GM12878 (cell line): ENCODE data around the gene THOC5. TPM values are rescaled to one million over a fixed set of nuclear protein-coding genes. Genes with fewer than 3 reads are reported as not detected.

Source experiments
- ATAC-seq: fragments of 200-7000 bp; cut with Tn5 transposase; 3 replicates; pipeline ENCODE4 v1.9.1; 2020; ENCODE audit warnings: mild to moderate bottlenecking, moderate library complexity
- BruUV-seq: library from RNA; stranded (reverse); fragments of 400-500 nt; replicated peaks from 2 replicates; lab custom pipeline; 2021; lab: Mats Ljungman, UMichigan
- CTCF ChIA-PET: fragments of 300-600 bp; sonication (Branson Sonifier 250); formaldehyde crosslinking; extraction: SDS; loops from one replicate; lab custom pipeline; 2021; ENCODE audit warnings: inconsistent platforms; lab: Yijun Ruan, JAX
- POLR2A ChIA-PET: fragments of 350-600 bp; formaldehyde crosslinking; extraction: SDS; loops from one replicate; lab custom pipeline; 2021; ENCODE audit warnings: inconsistent platforms; lab: Charles Lee
- RAD21 ChIA-PET: fragments of 300-600 bp; sonication (Branson Sonifier 250); formaldehyde crosslinking; loops from one replicate; lab custom pipeline; 2023; ENCODE audit warnings: antibody characterized with exemption; ENCODE audit not compliant: unreplicated experiment; lab: Charles Lee
- SMC1A ChIA-PET: fragments of 300-600 bp; sonication (Branson Sonifier 250); formaldehyde crosslinking; loops from one replicate; lab custom pipeline; 2023; ENCODE audit not compliant: unreplicated experiment, uncharacterized antibody; lab: Charles Lee
- DNase-seq: peaks from one replicate; pipeline ENCODE4 v3.0.0-alpha.2; 2011; ENCODE audit warnings: low read depth, low spot score
- FAIRE-seq: peaks from 3 replicates; lab custom pipeline; 2011; peaks lifted over from hg19 to GRCh38; lab: Jason Lieb, UNC
- H2AFZ ChIP-seq: 2 replicates; pipeline ENCODE4 v1.6.0; 2011; ENCODE audit warnings: low read depth, low read length, control low read depth; ENCODE audit not compliant: control insufficient read depth
- H3K27ac ChIP-seq: 2 replicates; pipeline ENCODE4 v1.5.1; 2011; ENCODE audit warnings: control low read depth; ENCODE audit not compliant: control insufficient read depth, insufficient read depth
- H3K27me3 ChIP-seq, 2 experiments: replicated peaks in 1 of 2; 2 replicates each; pipeline versions ENCODE4 v1.6.0 to v1.6.1; 2011; ENCODE audit warnings: low read length in 1 of 2; ENCODE audit not compliant: control insufficient read depth in 2 of 2, insufficient read depth in 2 of 2
- H3K36me3 ChIP-seq, 2 experiments: 2 replicates each; pipeline ENCODE4 v1.5.1; 2011; ENCODE audit warnings: low read length in 1 of 2; ENCODE audit not compliant: control insufficient read depth in 2 of 2, insufficient read depth in 2 of 2
- H3K4me1 ChIP-seq: 2 replicates; pipeline ENCODE4 v1.6.1; 2011; ENCODE audit warnings: mild to moderate bottlenecking, low read length, moderate library complexity, mixed read lengths; ENCODE audit not compliant: control insufficient read depth, insufficient read depth
- H3K4me2 ChIP-seq: 2 replicates; pipeline ENCODE4 v1.6.0; 2011; ENCODE audit warnings: control low read depth; ENCODE audit not compliant: control insufficient read depth, insufficient read depth
- H3K4me3 ChIP-seq: fragments of 200-600 bp; sonication (generic); 2 replicates; pipeline ENCODE4 v1.5.1; 2016
- H3K79me2 ChIP-seq: 2 replicates; pipeline ENCODE4 v1.6.0; 2011; ENCODE audit warnings: low read length; ENCODE audit not compliant: control insufficient read depth, insufficient read depth
- H3K9ac ChIP-seq: 2 replicates; pipeline ENCODE4 v1.8.0; 2011; ENCODE audit warnings: low read length, control low read depth, mixed read lengths; ENCODE audit not compliant: control insufficient read depth, insufficient read depth
- H3K9me3 ChIP-seq: replicated peaks from 3 replicates; pipeline ENCODE4 v1.5.1; 2011; ENCODE audit warnings: mild to moderate bottlenecking, low read length; ENCODE audit not compliant: control insufficient read depth, insufficient read depth
- H4K20me1 ChIP-seq: 2 replicates; pipeline ENCODE4 v1.6.0; 2011; ENCODE audit not compliant: control insufficient read depth, insufficient read depth
- CHD2 ChIP-seq: IDR thresholded peaks from 2 replicates; pipeline ENCODE4 v1.6.1; 2011; ENCODE audit warnings: low read depth, low read length, improper control_type of control experiment, borderline replicate concordance
- CHD4 ChIP-seq: fragments of 200-600 bp; sonication (generic); IDR thresholded peaks from 2 replicates; pipeline ENCODE4 v1.6.1; 2016; ENCODE audit warnings: mild to moderate bottlenecking
- E2F4 ChIP-seq: IDR thresholded peaks from 2 replicates; pipeline ENCODE4 v1.6.1; 2012; ENCODE audit warnings: low read depth, low read length, improper control_type of control experiment
- FOS ChIP-seq: IDR thresholded peaks from 3 replicates; pipeline ENCODE4 v1.6.1; 2011; ENCODE audit warnings: borderline replicate concordance; ENCODE audit not compliant: insufficient read length; ENCODE audit errors: extremely low read depth
- MEF2A ChIP-seq: IDR thresholded peaks from 2 replicates; pipeline ENCODE4 v1.6.1; 2011; ENCODE audit warnings: low read depth, mild to moderate bottlenecking, low read length, moderate library complexity; ENCODE audit not compliant: insufficient read depth
- PAX8 ChIP-seq: fragments of 450-650 bp; IDR thresholded peaks from 2 replicates; pipeline ENCODE4 v1.6.1; 2017; ENCODE audit warnings: mild to moderate bottlenecking, moderate library complexity
- PKNOX1 ChIP-seq: fragments of 450-650 bp; IDR thresholded peaks from 2 replicates; pipeline ENCODE4 v1.6.1; 2016; ENCODE audit warnings: mild to moderate bottlenecking
- RELB ChIP-seq: fragments of 450-650 bp; IDR thresholded peaks from 2 replicates; pipeline ENCODE4 v1.6.1; 2017; ENCODE audit warnings: low read depth, mild to moderate bottlenecking, moderate library complexity
- TARDBP ChIP-seq: IDR thresholded peaks from 2 replicates; pipeline ENCODE4 v1.6.1; 2016; ENCODE audit warnings: borderline replicate concordance
- TCF12 ChIP-seq: IDR thresholded peaks from 2 replicates; pipeline ENCODE4 v1.6.1; 2011; ENCODE audit warnings: low read depth, mild to moderate bottlenecking, low read length
- TCF3 ChIP-seq: IDR thresholded peaks from 2 replicates; pipeline ENCODE4 v1.6.1; 2012; ENCODE audit warnings: low read depth, mild to moderate bottlenecking, low read length, borderline replicate concordance; ENCODE audit not compliant: insufficient read depth
- ZBTB11 ChIP-seq: fragments of 450-650 bp; formaldehyde crosslinking; IDR thresholded peaks from 2 replicates; pipeline ENCODE4 v1.5.0; 2022; ENCODE audit warnings: mild to moderate bottlenecking, missing genetic modification characterization
- WGBS: methylation state at CpG from one replicate; pipeline ENCODE4 v1.1.6; 2016; ENCODE audit warnings: low lambda C conversion rate; ENCODE audit not compliant: insufficient replicate concordance, insufficient coverage; ENCODE audit errors: missing lambda C conversion rate; 5-methylcytosine and 5-hydroxymethylcytosine counted together
- in situ Hi-C: fragments of 300-500 bp; cut with MboI; formaldehyde crosslinking; loops from 9 replicates; pipeline ENCODE4 v1.14.3; 2018; ENCODE audit warnings: mixed read lengths
- intact Hi-C: fragments of 100-400 bp; cut with micrococcal nuclease; formaldehyde crosslinking; loops from one replicate; pipeline ENCODE4 v1.14.2; 2022; ENCODE audit not compliant: unreplicated experiment
- polyA plus RNA-seq, 11 experiments: library from polyadenylated mRNA; depleted of rRNA in 4 of 11; unstranded in 6 of 11; stranded (reverse) in 5 of 11; fragments of >200 nt; fragmentation: Nextera tagmentation in 4 of 11; fragmentation: Illumina TruSeq in 1 of 11; extraction: Ambion mirVana in 4 of 11; extraction: Trizol in 1 of 11; gene quantifications; 1 replicate in 1 of 11; 2 replicates in 10 of 11; pipeline versions ENCODE4 v1.2.1 to v1.2.3, GENCODE V29; 2011 to 2016; ENCODE audit warnings: inconsistent platforms in 2 of 11, missing spikeins in 2 of 11, low read depth in 1 of 11
- total RNA-seq, 4 experiments: library from RNA; depleted of rRNA in 3 of 4; stranded (reverse); fragments of >200 nt in 3 of 4; fragmentation: Illumina TruSeq in 1 of 4; extraction: Trizol in 1 of 4; gene quantifications; 2 replicates each; pipeline versions ENCODE4 v1.2.1 to v1.2.3, GENCODE V29; 2013 to 2021

The THOC5 gene
- total and polyA plus RNA-seq, 10 of the 15 experiments (the other 5 are each of a cell fraction or from before 2014, with no cell fraction given) = 20.9 to 44.9 (median 31.4) TPM

- TF ChIP-seq FOS = no peak
- no peak for TF ChIP-seq ZBTB11 (CRISPR knock-in tag)
- no peak for TF ChIP-seq TARDBP
- TF ChIP-seq TCF3 = no peak
These were observed 89.0 kb downstream of the THOC5 start (continued) for GRCh38 chr22:29464581-29464980.

- Histone ChIP-seq H3K4me2 (no peak overlapping the region), H3K4me3 (no peak overlapping the region), H3K4me1 (no peaks in the 10 kb centered on the region), H3K9ac (no peak overlapping the region), H2AFZ (no peak overlapping the region), H4K20me1 (no peaks in the 10 kb centered on the region), H3K36me3 (no peaks in the 10 kb centered on the region), H3K27me3 (no peaks in the 10 kb centered on the region; a peak in 2 of 4 replicates), H3K27ac (no peak overlapping the region), H3K79me2 (no peaks in the 10 kb centered on the region), H3K9me3 (no peaks in the 10 kb centered on the region)
- SMC1A ChIA-PET = no interaction called here
- RAD21 ChIA-PET = no interaction called here
- ATAC-seq (no peak), DNase-seq (no peak), FAIRE-seq (no peak)
- BruUV-seq = no TSS peak
- intact Hi-C loops (no loop called here), in situ Hi-C loops (no loop called here)
- WGBS = 68% methylated on average over 7 of the region's 7 CpGs
- POLR2A ChIA-PET = no interaction called here
- CTCF ChIA-PET = no interaction called here
- TF ChIP-seq PKNOX1 (no peak), E2F4 (no peak), CHD4 (no peak), TCF12 (no peak), RELB (no peak), PAX8 (no peak), ZBTB11 (CRISPR knock-in tag) (no peak), CHD2 (no peak), MEF2A (no peak)
These were observed 89.9 kb downstream of the THOC5 start for GRCh38 chr22:29463629-29464028.
